Measurements from ENCODE around the gene LEMD2.
A peak's percentile ranks its signal among the peaks of the same experiment; 100 is the strongest.

Gene LEMD2

GRCh38 chr6:33818293-33818692 is 29.4 kb upstream of the LEMD2 start:
- no peak for DNase-seq

GRCh38 chr6:33817489-33817888 is 28.6 kb upstream of the LEMD2 start:
- DNase-seq: no peak

GRCh38 chr6:33816911-33817310 is 28.0 kb upstream of the LEMD2 start:
- DNase-seq: no peak

- DNase-seq: no peak
Observed at GRCh38 chr6:33815854-33816253, 26.9 kb upstream of the LEMD2 start.

GRCh38 chr6:33813990-33814985 is 25.4 kb upstream of the LEMD2 start:
- DNase-seq: no peak

- DNase-seq: no peak
Observed at GRCh38 chr6:33813246-33813904, 24.4 kb upstream of the LEMD2 start.

- peak; percentile 32 for DNase-seq
Observed at GRCh38 chr6:33812669-33813068, 23.7 kb upstream of the LEMD2 start.

GRCh38 chr6:33809594-33809993 is 20.7 kb upstream of the LEMD2 start:
- no peak for DNase-seq

- no peak for DNase-seq
Observed at GRCh38 chr6:33808641-33809180, 19.8 kb upstream of the LEMD2 start.

GRCh38 chr6:33807606-33808005 is 18.7 kb upstream of the LEMD2 start:
- DNase-seq: no peak

- no peak for DNase-seq
Observed at GRCh38 chr6:33806841-33807240, 17.9 kb upstream of the LEMD2 start.

GRCh38 chr6:33803571-33804053 is 14.7 kb upstream of the LEMD2 start, which contains the start of gene MLN:
Gene MLN (minus strand): TSS chr6:33804003. CDS start chr6:33801163, 2,840 bp downstream.
- DNase-seq: no peak

GRCh38 chr6:33802186-33802958 is 13.4 kb upstream of the LEMD2 start:
- no peak for DNase-seq

GRCh38 chr6:33801611-33802010 is 12.7 kb upstream of the LEMD2 start:
- DNase-seq: no peak

- DNase-seq: no peak
Observed at GRCh38 chr6:33800248-33800969, 11.5 kb upstream of the LEMD2 start.

- DNase-seq: no peak
Observed at GRCh38 chr6:33799454-33800113, 10.7 kb upstream of the LEMD2 start.

GRCh38 chr6:33798343-33798848 is 9.5 kb upstream of the LEMD2 start:
- no peak for DNase-seq

GRCh38 chr6:33797626-33798342 is 8.9 kb upstream of the LEMD2 start:
- no peak for DNase-seq

GRCh38 chr6:33794910-33795623 is 6.1 kb upstream of the LEMD2 start:
- DNase-seq: no peak

- no peak for DNase-seq
Observed at GRCh38 chr6:33792981-33793380, 4.1 kb upstream of the LEMD2 start.
